Central memory CD8-positive, alpha-beta T cell (primary cell): Measurements from ENCODE around the gene GPX8.

ENCODE experiments used
- ATAC-seq: fragments of 150-1000 bp; cut with Tn5 transposase; replicated peaks from 2 replicates; pipeline ENCODE4 v1.10.0; 2022; ENCODE audit warnings: mild to moderate bottlenecking, moderate FRiP score, moderate number of reproducible peaks; ENCODE audit not compliant: poor library complexity, severe bottlenecking; ENCODE audit errors: extremely low read depth
- DNase-seq, 2 donors: peaks; one replicate each; pipeline ENCODE4 v3.0.0; 2021; ENCODE audit warnings: low spot score in 2 of 2
- H3K27ac Mint-ChIP-seq: one replicate; pipeline ENCODE4 v1.8.0; 2022; ENCODE audit warnings: low read depth, mild to moderate bottlenecking, moderate library complexity, mixed read lengths
- H3K27me3 Mint-ChIP-seq: one replicate; pipeline ENCODE4 v1.8.0; 2022; ENCODE audit warnings: mixed read lengths
- H3K36me3 Mint-ChIP-seq: one replicate; pipeline ENCODE4 v1.8.0; 2022; ENCODE audit warnings: mild to moderate bottlenecking, moderate library complexity, mixed read lengths; ENCODE audit not compliant: insufficient read depth
- H3K4me1 Mint-ChIP-seq: one replicate; pipeline ENCODE4 v1.8.0; 2022; ENCODE audit warnings: mixed read lengths
- H3K4me3 Mint-ChIP-seq: one replicate; pipeline ENCODE4 v1.8.0; 2022; ENCODE audit warnings: mild to moderate bottlenecking, moderate library complexity, mixed read lengths
- H3K9me3 Mint-ChIP-seq: one replicate; pipeline ENCODE4 v1.8.0; 2022; ENCODE audit warnings: mixed read lengths

GPX8 gene

GRCh38 chr5:55146543-55147151, 13.3 kb upstream of the GPX8 start:
- H3K27ac Mint-ChIP-seq, result no peak overlapping the region
- no peaks in the 10 kb centered on the region for H3K36me3 Mint-ChIP-seq
- H3K27me3 Mint-ChIP-seq, result no peaks in the 10 kb centered on the region
- DNase-seq, result peak; percentile 75 to 81
- peaks cover 15% of the 10 kb centered on the region for H3K4me1 Mint-ChIP-seq
- peak; percentile 81 for ATAC-seq
- no peaks in the 10 kb centered on the region for H3K9me3 Mint-ChIP-seq
- H3K4me3 Mint-ChIP-seq, result peak overlapping the region; percentile 42

GRCh38 chr5:55149308-55149795, 10.6 kb upstream of the GPX8 start:
- no peak overlapping the region for H3K4me3 Mint-ChIP-seq
- H3K4me1 Mint-ChIP-seq, result peaks cover 6% of the 10 kb centered on the region
- H3K9me3 Mint-ChIP-seq, result no peaks in the 10 kb centered on the region
- H3K27me3 Mint-ChIP-seq, result no peaks in the 10 kb centered on the region
- no peaks in the 10 kb centered on the region for H3K36me3 Mint-ChIP-seq
- no peak overlapping the region for H3K27ac Mint-ChIP-seq
- no peak for ATAC-seq
- DNase-seq, result no peak

- DNase-seq, result no peak
- H3K9me3 Mint-ChIP-seq, result no peaks in the 10 kb centered on the region
- no peaks in the 10 kb centered on the region for H3K36me3 Mint-ChIP-seq
- H3K27ac Mint-ChIP-seq, result no peak overlapping the region
- ATAC-seq, result no peak
- no peaks in the 10 kb centered on the region for H3K4me1 Mint-ChIP-seq
- no peak overlapping the region for H3K4me3 Mint-ChIP-seq
- H3K27me3 Mint-ChIP-seq, result no peaks in the 10 kb centered on the region
Observed at GRCh38 chr5:55151923-55152842, 7.8 kb upstream of the GPX8 start.

GRCh38 chr5:55154873-55155272, 5.1 kb upstream of the GPX8 start:
- Mint-ChIP-seq H3K9me3 (no peaks in the 10 kb centered on the region), H3K4me3 (no peak overlapping the region), H3K27ac (no peak overlapping the region), H3K27me3 (no peaks in the 10 kb centered on the region), H3K36me3 (no peaks in the 10 kb centered on the region), H3K4me1 (no peaks in the 10 kb centered on the region)
- DNase-seq (no peak), ATAC-seq (no peak)

GRCh38 chr5:55160493-55161209, 680 bp downstream of the GPX8 start:
- Mint-ChIP-seq H3K27me3 (peaks cover 17% of the 10 kb centered on the region), H3K9me3 (no peaks in the 10 kb centered on the region), H3K4me1 (no peaks in the 10 kb centered on the region), H3K36me3 (no peaks in the 10 kb centered on the region), H3K27ac (no peak overlapping the region), H3K4me3 (no peak overlapping the region)
- no peak for ATAC-seq
- DNase-seq, result no peak

- no peaks in the 10 kb centered on the region for H3K9me3 Mint-ChIP-seq
- peaks cover 37% of the 10 kb centered on the region for H3K27me3 Mint-ChIP-seq
- no peak for ATAC-seq
- DNase-seq, result no peak
- no peaks in the 10 kb centered on the region for H3K36me3 Mint-ChIP-seq
- no peaks in the 10 kb centered on the region for H3K4me1 Mint-ChIP-seq
- no peak overlapping the region for H3K4me3 Mint-ChIP-seq
- no peak overlapping the region for H3K27ac Mint-ChIP-seq
Observed at GRCh38 chr5:55162666-55163065, 2.7 kb downstream of the GPX8 start.

GRCh38 chr5:55171471-55171870, 11.5 kb downstream of the GPX8 start:
- ATAC-seq (no peak), DNase-seq (no peak)
- Mint-ChIP-seq H3K27me3 (peaks cover 76% of the 10 kb centered on the region), H3K9me3 (no peaks in the 10 kb centered on the region), H3K4me3 (no peak overlapping the region), H3K27ac (no peak overlapping the region), H3K36me3 (peaks cover 7% of the 10 kb centered on the region), H3K4me1 (peaks cover 29% of the 10 kb centered on the region)

GRCh38 chr5:55172051-55172899, 12.3 kb downstream of the GPX8 start:
- ATAC-seq, result peak; percentile 66
- Mint-ChIP-seq H3K27me3 (peaks cover 76% of the 10 kb centered on the region), H3K4me1 (peaks cover 34% of the 10 kb centered on the region)

GRCh38 chr5:55172937-55173686, 13.1 kb downstream of the GPX8 start, which contains the start of gene CDC20B:
Gene CDC20B, minus strand, starts transcription at chr5:55173177. Its CDS starts 177 bp downstream, at chr5:55173000.
- peak; percentile 37 to 57 for DNase-seq
- H3K4me3 Mint-ChIP-seq, result peak within 1 kb of the TSS; percentile 70
- peak within 1 kb of the TSS; percentile 55 for H3K27ac Mint-ChIP-seq
- peak; percentile 69 for ATAC-seq
- H3K4me1 Mint-ChIP-seq, result peaks cover 34% of the 10 kb centered on the region
- H3K27me3 Mint-ChIP-seq, result peaks cover 76% of the 10 kb centered on the region
- no peaks in the 10 kb centered on the region for H3K9me3 Mint-ChIP-seq
- peaks cover 7% of the 10 kb centered on the region for H3K36me3 Mint-ChIP-seq

More at GRCh38 chr5:55172051-55172899, 12.3 kb downstream of the GPX8 start:
- H3K36me3 Mint-ChIP-seq, result peaks cover 7% of the 10 kb centered on the region
- peak overlapping the region; percentile 70 for H3K4me3 Mint-ChIP-seq
- DNase-seq, result peak; percentile 27 to 64
- no peaks in the 10 kb centered on the region for H3K9me3 Mint-ChIP-seq
- peak overlapping the region; percentile 55 for H3K27ac Mint-ChIP-seq

- Mint-ChIP-seq H3K27me3 (peaks cover 76% of the 10 kb centered on the region), H3K27ac (peak overlapping the region; percentile 11), H3K4me3 (peak overlapping the region; percentile 70), H3K36me3 (peaks cover 7% of the 10 kb centered on the region), H3K4me1 (peaks cover 34% of the 10 kb centered on the region), H3K9me3 (no peaks in the 10 kb centered on the region)
- DNase-seq, result no peak
- ATAC-seq, result peak; percentile 11
Observed at GRCh38 chr5:55173687-55174230, 13.8 kb downstream of the GPX8 start.

GRCh38 chr5:55175781-55176175, 15.8 kb downstream of the GPX8 start:
- peaks cover 34% of the 10 kb centered on the region for H3K4me1 Mint-ChIP-seq
- DNase-seq (no peak), ATAC-seq (no peak)
- peak overlapping the region; percentile 21 for H3K4me3 Mint-ChIP-seq
- H3K27me3 Mint-ChIP-seq, result peaks cover 82% of the 10 kb centered on the region
- no peak overlapping the region for H3K27ac Mint-ChIP-seq
- peaks cover 7% of the 10 kb centered on the region for H3K36me3 Mint-ChIP-seq
- H3K9me3 Mint-ChIP-seq, result no peaks in the 10 kb centered on the region
